H1 (cell line): Measurements from ENCODE around the gene TMEM212. TPM values are rescaled to one million over a fixed set of nuclear protein-coding genes. Genes with fewer than 3 reads are reported as not detected.

Experiments used
- CTCF ChIA-PET: fragments of 300-600 bp; sonication (Branson Sonifier 250); formaldehyde crosslinking; loops from one replicate; lab custom pipeline; 2021; ENCODE audit not compliant: partially characterized antibody; lab: Charles Lee
- POLR2A ChIA-PET: fragments of 300-600 bp; sonication (Branson Sonifier 250); formaldehyde crosslinking; loops from one replicate; lab custom pipeline; 2021; ENCODE audit warnings: inconsistent platforms; ENCODE audit not compliant: partially characterized antibody; lab: Charles Lee
- DNase-seq, 2 experiments: peaks; one replicate each; pipeline versions ENCODE4 v3.0.0 to v3.0.0-alpha.2; 2010 to 2022; ENCODE audit warnings: low spot score in 2 of 2, low read depth in 1 of 2, mixed read lengths in 1 of 2
- FAIRE-seq: peaks from 2 replicates; lab custom pipeline; 2011; peaks lifted over from hg19 to GRCh38; lab: Jason Lieb, UNC
- H2AFZ ChIP-seq: 2 replicates; pipeline ENCODE4 v1.8.1; 2012; ENCODE audit warnings: low read length, inconsistent platforms
- H2AK5ac ChIP-seq: 2 replicates; pipeline ENCODE4 v1.6.1; 2013; ENCODE audit warnings: low read depth, low read length
- H2BK120ac ChIP-seq: replicated peaks from 2 replicates; pipeline ENCODE3; 2013; ENCODE audit warnings: low read depth, low read length, inconsistent platforms
- H2BK12ac ChIP-seq: 2 replicates; pipeline ENCODE4 v1.6.1; 2013; ENCODE audit warnings: low read depth, low read length
- H2BK15ac ChIP-seq: 2 replicates; pipeline ENCODE4 v1.6.1; 2013; ENCODE audit warnings: low read length
- H2BK20ac ChIP-seq: 2 replicates; pipeline ENCODE4 v1.6.1; 2013; ENCODE audit warnings: low read length
- H2BK5ac ChIP-seq: 2 replicates; pipeline ENCODE4 v1.6.1; 2013; ENCODE audit warnings: low read depth, low read length
- H3K14ac ChIP-seq: 2 replicates; pipeline ENCODE4 v1.6.1; 2013; ENCODE audit warnings: inconsistent platforms; ENCODE audit not compliant: insufficient read length
- H3K18ac ChIP-seq: 2 replicates; pipeline ENCODE4 v1.6.1; 2013; ENCODE audit warnings: low read length; ENCODE audit errors: extremely low read depth
- H3K23ac ChIP-seq: 2 replicates; pipeline ENCODE4 v1.6.1; 2013; ENCODE audit warnings: inconsistent platforms; ENCODE audit not compliant: insufficient read length
- H3K23me2 ChIP-seq: 2 replicates; pipeline ENCODE4 v1.6.1; 2013; ENCODE audit warnings: low read depth, low read length
- H3K27ac ChIP-seq: 2 replicates; pipeline ENCODE4 v1.6.1; 2011; ENCODE audit warnings: low read depth, low read length, inconsistent platforms
- H3K27me3 ChIP-seq, 4 experiments: replicated peaks in 1 of 4; 1 replicate in 1 of 4; 2 replicates in 3 of 4; pipeline versions ENCODE4 v1.6.1 to v1.8.1; 2011 to 2013; ENCODE audit warnings: low read length in 3 of 4, mild to moderate bottlenecking in 3 of 4, inconsistent platforms in 2 of 4, mixed read lengths in 2 of 4, moderate library complexity in 1 of 4; ENCODE audit not compliant: control insufficient read depth in 3 of 4, insufficient read depth in 3 of 4; ENCODE audit errors: extremely low read depth in 1 of 4
- H3K36me3 ChIP-seq, 4 experiments: 2 replicates each; pipeline versions ENCODE4 v1.6.1 to v1.8.1; 2011 to 2013; ENCODE audit warnings: mild to moderate bottlenecking in 4 of 4, low read length in 3 of 4, moderate library complexity in 2 of 4, control low read depth in 1 of 4, inconsistent platforms in 1 of 4; ENCODE audit not compliant: insufficient read depth in 4 of 4, control insufficient read depth in 2 of 4
- H3K4ac ChIP-seq: replicated peaks from 2 replicates; pipeline ENCODE3; 2013; ENCODE audit warnings: low read length, low read depth, mixed read lengths, inconsistent platforms; ENCODE audit not compliant: insufficient read length
- H3K4me1 ChIP-seq, 4 experiments: replicated peaks in 1 of 4; 1 replicate in 1 of 4; 2 replicates in 3 of 4; pipeline versions ENCODE4 v1.6.1 to v1.8.1; 2011 to 2013; ENCODE audit warnings: low read length in 3 of 4, inconsistent platforms in 2 of 4, mixed read lengths in 1 of 4; ENCODE audit not compliant: insufficient read depth in 4 of 4, control insufficient read depth in 3 of 4
- H3K4me2 ChIP-seq, 2 experiments: 2 replicates each; pipeline versions ENCODE4 v1.6.1 to v1.8.1; 2011 to 2013; ENCODE audit warnings: low read depth in 2 of 2, low read length in 2 of 2, control low read depth in 1 of 2, inconsistent platforms in 1 of 2, mild to moderate bottlenecking in 1 of 2; ENCODE audit not compliant: insufficient read depth in 1 of 2
- H3K4me3 ChIP-seq, 4 experiments: fragments of 200-600, 300-600 bp in 1 of 4; sonication (generic), shearing (Covaris generic), sonication (Bioruptor Twin) in 1 of 4; 2 replicates each; pipeline versions ENCODE4 v1.5.1 to v1.8.1; 2011 to 2016; ENCODE audit warnings: low read length in 4 of 4, low read depth in 3 of 4, control low read depth in 2 of 4, inconsistent platforms in 2 of 4, mild to moderate bottlenecking in 2 of 4, mixed read lengths in 1 of 4, moderate library complexity in 1 of 4; ENCODE audit not compliant: insufficient read depth in 2 of 4; ENCODE audit errors: extremely low read depth in 1 of 4
- H3K56ac ChIP-seq: replicated peaks from 2 replicates; pipeline ENCODE3; 2013; ENCODE audit warnings: low read depth, mild to moderate bottlenecking, mixed read lengths, low read length, inconsistent platforms; ENCODE audit not compliant: insufficient read length
- H3K79me1 ChIP-seq: 2 replicates; pipeline ENCODE4 v1.6.1; 2013; ENCODE audit warnings: low read depth, low read length, control low read depth
- H3K79me2 ChIP-seq, 2 experiments: 2 replicates each; pipeline versions ENCODE4 v1.6.1 to v1.8.1; 2012 to 2013; ENCODE audit warnings: low read length in 2 of 2, mild to moderate bottlenecking in 2 of 2, inconsistent platforms in 1 of 2; ENCODE audit not compliant: insufficient read depth in 2 of 2, control insufficient read depth in 1 of 2
- H3K9ac ChIP-seq, 4 experiments: replicated peaks in 1 of 4; 1 replicate in 1 of 4; 2 replicates in 3 of 4; pipeline versions ENCODE4 v1.6.1 to v1.8.1; 2011 to 2013; ENCODE audit warnings: low read depth in 3 of 4, low read length in 3 of 4, control low read depth in 2 of 4, mild to moderate bottlenecking in 2 of 4, moderate library complexity in 2 of 4, inconsistent platforms in 1 of 4; ENCODE audit errors: extremely low read depth in 1 of 4
- H3K9me3 ChIP-seq, 2 experiments: 2 replicates each; pipeline versions ENCODE4 v1.6.1 to v1.8.1; 2012 to 2013; ENCODE audit warnings: mild to moderate bottlenecking in 2 of 2, moderate library complexity in 2 of 2, control low read depth in 1 of 2, inconsistent platforms in 1 of 2, low read depth in 1 of 2, low read length in 1 of 2, mixed read lengths in 1 of 2; ENCODE audit not compliant: insufficient read depth in 2 of 2
- H4K20me1 ChIP-seq, 2 experiments: replicated peaks in 1 of 2; 2 replicates each; pipeline versions ENCODE3 to v1.8.1; 2011 to 2013; ENCODE audit warnings: inconsistent platforms in 2 of 2, low read length in 2 of 2, mild to moderate bottlenecking in 1 of 2; ENCODE audit not compliant: insufficient read depth in 2 of 2, control insufficient read depth in 1 of 2
- H4K5ac ChIP-seq: 2 replicates; pipeline ENCODE4 v1.6.1; 2013; ENCODE audit warnings: low read length, low read depth, mixed read lengths, inconsistent platforms; ENCODE audit not compliant: insufficient read length
- H4K8ac ChIP-seq: 2 replicates; pipeline ENCODE4 v1.8.0; 2013; ENCODE audit warnings: mild to moderate bottlenecking, moderate library complexity, low read length, inconsistent platforms; ENCODE audit not compliant: insufficient read depth; ENCODE audit errors: extremely low read depth
- H4K91ac ChIP-seq: replicated peaks from 2 replicates; pipeline ENCODE3; 2013; ENCODE audit warnings: low read length, mixed read lengths, inconsistent platforms; ENCODE audit not compliant: insufficient read length
- JUN ChIP-seq: IDR thresholded peaks from 2 replicates; pipeline ENCODE4 v1.6.1; 2011; ENCODE audit warnings: low read depth, mild to moderate bottlenecking, improper control_type of control experiment, low read length
- WGBS, 2 experiments: shearing (Covaris generic) in 1 of 2; methylation state at CpG; one replicate each; pipeline versions ENCODE4 v1.1.6 to v1.1.7; 2013 to 2015; ENCODE audit warnings: low lambda C conversion rate in 2 of 2, mixed read lengths in 2 of 2, inconsistent platforms in 1 of 2, low coverage in 1 of 2, missing lambda C conversion rate in 1 of 2; ENCODE audit not compliant: insufficient replicate concordance in 2 of 2, insufficient coverage in 1 of 2, insufficient read length in 1 of 2; ENCODE audit errors: extremely low coverage in 1 of 2, missing lambda C conversion rate in 1 of 2; 5-methylcytosine and 5-hydroxymethylcytosine counted together
- polyA plus RNA-seq, 7 experiments: library from polyadenylated mRNA; depleted of rRNA in 3 of 7; stranded (reverse) in 5 of 7; unstranded in 2 of 7; fragments of >200 nt in 5 of 7; fragments of 200-250 nt in 2 of 7; gene quantifications; 1 replicate in 5 of 7; 2 replicates in 1 of 7; 4 replicates in 1 of 7; pipeline versions ENCODE4 v1.2.1 to v1.2.3, GENCODE V29; 2011 to 2013; ENCODE audit warnings: missing spikeins in 2 of 7, mixed read lengths in 2 of 7
- total RNA-seq: library from RNA; stranded (reverse); fragmentation: NEBNext Ultra II Directional; extraction: Animal tissue kit (Norgen Biotek cat#: 25700); gene quantifications from 2 replicates; pipeline ENCODE4 v1.2.1, GENCODE V29; 2021

TMEM212 gene
- total and polyA plus RNA-seq, 2 of the 8 experiments (the other 6 are each of a cell fraction or from before 2014, with no cell fraction given), result not detected

DNA sequence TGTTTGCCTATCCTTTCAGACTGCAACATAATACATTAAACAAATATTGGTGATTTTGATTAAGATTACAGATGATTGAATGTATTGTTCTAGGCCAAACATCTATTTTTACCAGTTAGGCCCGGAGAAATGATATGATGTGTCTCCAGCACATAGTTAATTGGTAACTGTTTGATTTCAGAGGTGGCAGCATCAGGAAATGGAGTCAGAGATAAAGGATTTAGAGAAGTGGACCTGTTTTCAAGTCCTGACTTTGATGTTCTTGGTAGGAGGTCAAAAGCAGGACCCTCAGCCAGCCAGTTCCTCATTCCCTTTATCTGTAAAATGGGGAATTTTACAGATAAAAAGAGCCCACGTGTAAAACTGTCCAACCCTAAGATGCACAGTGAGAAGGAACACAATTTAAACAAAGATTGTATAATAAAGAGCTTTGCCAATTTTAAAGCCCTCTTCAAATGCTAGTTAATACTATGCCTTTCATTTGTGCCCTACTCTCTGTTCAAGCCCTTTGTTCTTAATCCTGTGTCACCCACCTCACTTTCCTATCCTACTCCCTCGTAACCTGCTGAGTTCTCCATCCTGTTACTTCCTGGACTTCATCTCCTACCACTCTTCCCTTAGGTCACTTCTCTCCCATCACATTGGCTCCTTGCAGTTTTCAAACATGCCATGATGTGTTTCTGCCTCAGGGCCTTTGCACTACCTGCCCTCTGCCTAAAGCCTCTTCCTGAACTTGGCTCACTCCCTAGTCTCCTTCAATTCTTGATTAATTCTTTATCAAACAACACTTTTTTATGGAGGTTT is 2.5 kb downstream of the TMEM212 start:
- Histone ChIP-seq H4K8ac (no peak overlapping the region; the same call in 1 of the 2 replicates), H2AFZ (no peak overlapping the region), H3K9me3 (no peaks in the 10 kb centered on the region), H2BK20ac (no peak overlapping the region), H4K20me1 (no peaks in the 10 kb centered on the region), H3K4ac (no peak overlapping the region), H3K27ac (no peak overlapping the region), H3K79me2 (no peaks in the 10 kb centered on the region), H3K9ac (no peak overlapping the region), H3K4me1 (no peaks in the 10 kb centered on the region; a peak in 1 of 7 replicates), H3K36me3 (no peaks in the 10 kb centered on the region), H2BK15ac (no peak overlapping the region), H2BK120ac (no peak overlapping the region), H4K5ac (no peak overlapping the region), H3K23me2 (no peaks in the 10 kb centered on the region), H4K91ac (no peak overlapping the region), H3K23ac (no peak overlapping the region), H3K4me3 (no peak overlapping the region), H3K14ac (no peak overlapping the region), H3K27me3 (no peaks in the 10 kb centered on the region), H3K4me2 (no peak overlapping the region), H3K18ac (no peak overlapping the region), H2BK12ac (no peak overlapping the region), H3K56ac (no peak overlapping the region), H3K79me1 (no peaks in the 10 kb centered on the region), H2AK5ac (no peak overlapping the region), H2BK5ac (no peak overlapping the region)
- DNase-seq, result no peak
- FAIRE-seq, result no peak
- CTCF ChIA-PET, result no interaction called here
- POLR2A ChIA-PET, result no interaction called here
- 92% methylated on average over 3 of the region's 3 CpGs; no CpG with 5 or more reads in 1 of the 2 experiments for WGBS, 2 experiments
- no peak for TF ChIP-seq JUN
